SIG-M5 treated with dmso at 0.1 percent for 504 hours (cell line): Measurements from ENCODE around the gene NFATC3.

Experiments used
- DNase-seq: peaks from one replicate; lab custom pipeline; 2025; ENCODE audit not compliant: unreplicated experiment; lab: John Stamatoyannopoulos, UW

The NFATC3 gene

GRCh38 chr16:68267612-68268405 lies 182.6 kb downstream of the NFATC3 start:
- DNase-seq = no peak

- DNase-seq = no peak
Observed at GRCh38 chr16:68269793-68270192, 184.6 kb downstream of the NFATC3 start.

GRCh38 chr16:68270353-68270752 lies 185.2 kb downstream of the NFATC3 start:
- no peak for DNase-seq

- DNase-seq = no peak
Observed at GRCh38 chr16:68272507-68273209, 187.5 kb downstream of the NFATC3 start.

- DNase-seq = no peak
Observed at GRCh38 chr16:68273459-68273858, 188.3 kb downstream of the NFATC3 start.

- DNase-seq = no peak
Observed at GRCh38 chr16:68273896-68274295, 188.7 kb downstream of the NFATC3 start.

- no peak for DNase-seq
Observed at GRCh38 chr16:68274441-68274840, 189.3 kb downstream of the NFATC3 start.

- no peak for DNase-seq
Observed at GRCh38 chr16:68275611-68276191, 190.5 kb downstream of the NFATC3 start.

- no peak for DNase-seq
Observed at GRCh38 chr16:68276223-68276622, 191.1 kb downstream of the NFATC3 start.
